CD4-positive, alpha-beta T cell treated with Interleukin-17A for 1 hour (primary cell): Measurements from ENCODE around the gene PTPRG.

Source experiments
- DNase-seq: peaks from one replicate; pipeline ENCODE4 v3.0.0-alpha.2; 2020

The PTPRG gene

GRCh38 chr3:61663356-61664104 lies 102.2 kb downstream of the PTPRG start:
- DNase-seq = no peak

DNA sequence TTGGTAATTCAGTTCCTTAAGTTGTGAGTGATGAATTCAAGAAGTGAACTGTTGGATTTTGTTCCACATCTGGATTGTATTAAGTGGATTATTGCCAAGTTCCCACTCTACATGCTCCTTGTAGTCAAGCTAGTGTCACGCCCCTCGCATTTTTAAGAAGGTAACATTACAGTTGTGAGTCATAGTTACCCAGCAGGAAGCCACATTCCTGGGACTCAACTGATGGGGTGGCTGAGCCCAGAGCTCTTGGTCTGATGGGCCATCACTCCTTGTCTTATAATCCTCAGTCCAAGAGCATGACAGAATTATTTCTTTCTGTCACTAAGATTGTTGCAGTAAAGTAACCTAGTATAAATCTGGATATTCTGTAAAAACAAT lies 102.7 kb downstream of the PTPRG start:
- DNase-seq = no peak

DNA sequence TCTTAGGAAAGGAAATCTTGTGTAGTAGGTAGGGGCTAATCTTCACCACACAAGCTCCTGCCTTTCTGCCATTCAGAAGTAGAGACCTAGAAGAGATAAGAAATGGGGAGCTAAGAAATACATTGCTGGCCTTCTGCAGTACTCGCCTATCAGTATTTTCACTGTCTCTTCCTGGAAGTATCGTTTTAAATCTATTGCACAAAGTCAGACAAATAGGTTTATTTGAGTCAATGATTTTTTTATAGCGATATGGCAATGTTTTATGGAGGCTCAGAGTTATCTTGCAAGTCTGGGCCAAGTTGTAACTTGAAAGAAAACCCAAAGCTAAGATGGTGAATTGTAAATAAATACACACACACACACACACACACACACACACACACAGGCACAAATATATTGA lies 103.8 kb downstream of the PTPRG start:
- no peak for DNase-seq

- DNase-seq = no peak
Observed at GRCh38 chr3:61665987-61666386, 104.6 kb downstream of the PTPRG start.

DNA sequence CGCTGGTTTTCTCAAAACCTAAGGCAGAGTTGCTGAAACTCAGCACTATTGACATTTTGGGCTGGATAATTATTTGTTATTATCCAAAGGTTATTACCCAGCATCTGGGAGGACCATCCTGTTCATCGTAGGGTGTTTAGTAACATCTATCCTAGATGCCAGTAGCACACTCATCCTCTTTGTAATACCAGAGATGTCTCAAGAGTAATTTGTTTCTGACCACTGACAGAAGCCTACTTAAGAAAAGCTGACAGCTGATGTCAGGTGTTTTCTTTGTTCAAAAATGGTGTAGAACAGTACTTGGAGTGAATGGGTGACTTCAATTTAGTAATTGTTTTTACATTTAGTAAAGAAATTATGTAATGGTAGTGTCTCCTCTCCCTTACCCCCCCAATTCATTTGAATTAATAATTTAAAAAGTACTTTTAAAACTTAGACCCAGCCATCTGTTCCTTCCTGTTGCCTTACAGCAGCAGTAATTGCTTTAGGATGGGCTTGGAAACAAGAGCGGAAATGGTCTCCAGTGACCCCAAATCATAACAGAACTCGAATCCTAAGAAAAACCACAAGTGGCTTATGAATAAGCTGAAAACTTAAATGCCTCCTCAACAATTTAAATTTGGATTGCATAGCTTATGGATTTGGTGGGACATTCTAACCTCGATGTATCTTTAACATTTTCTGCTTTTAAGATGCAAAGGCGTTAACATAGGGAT lies 105.4 kb downstream of the PTPRG start:
- DNase-seq = no peak

GRCh38 chr3:61667383-61667782 lies 106.0 kb downstream of the PTPRG start:
- DNase-seq = no peak

GRCh38 chr3:61667814-61668213 lies 106.4 kb downstream of the PTPRG start:
- DNase-seq = no peak

DNA sequence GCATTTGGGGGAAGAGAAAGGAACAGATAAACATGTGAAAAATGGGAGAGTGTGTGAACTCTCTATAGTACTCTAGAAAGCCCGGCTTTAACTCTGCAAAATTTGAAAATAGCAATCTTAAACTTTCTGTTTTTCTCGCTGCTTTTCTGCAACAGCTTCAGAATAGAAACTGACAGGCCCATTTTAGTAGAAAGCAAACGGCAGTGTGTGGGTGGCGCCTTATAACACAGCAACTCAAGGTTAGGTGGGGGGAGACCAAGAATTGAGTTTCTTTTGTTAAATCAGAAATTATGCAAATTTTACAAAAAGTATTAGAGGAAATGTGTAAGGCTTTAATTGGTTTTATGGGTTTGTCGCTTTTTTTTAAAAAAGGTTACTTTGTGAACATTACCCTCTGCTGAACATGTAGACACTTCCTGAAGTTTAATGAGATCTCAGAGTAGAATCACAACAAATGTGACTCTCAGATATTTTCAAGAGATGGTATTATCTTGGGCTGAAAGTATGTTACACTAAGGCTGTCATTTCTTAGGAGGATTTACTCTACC lies 107.0 kb downstream of the PTPRG start:
- no peak for DNase-seq

GRCh38 chr3:61669203-61669602 lies 107.8 kb downstream of the PTPRG start:
- no peak for DNase-seq

DNA sequence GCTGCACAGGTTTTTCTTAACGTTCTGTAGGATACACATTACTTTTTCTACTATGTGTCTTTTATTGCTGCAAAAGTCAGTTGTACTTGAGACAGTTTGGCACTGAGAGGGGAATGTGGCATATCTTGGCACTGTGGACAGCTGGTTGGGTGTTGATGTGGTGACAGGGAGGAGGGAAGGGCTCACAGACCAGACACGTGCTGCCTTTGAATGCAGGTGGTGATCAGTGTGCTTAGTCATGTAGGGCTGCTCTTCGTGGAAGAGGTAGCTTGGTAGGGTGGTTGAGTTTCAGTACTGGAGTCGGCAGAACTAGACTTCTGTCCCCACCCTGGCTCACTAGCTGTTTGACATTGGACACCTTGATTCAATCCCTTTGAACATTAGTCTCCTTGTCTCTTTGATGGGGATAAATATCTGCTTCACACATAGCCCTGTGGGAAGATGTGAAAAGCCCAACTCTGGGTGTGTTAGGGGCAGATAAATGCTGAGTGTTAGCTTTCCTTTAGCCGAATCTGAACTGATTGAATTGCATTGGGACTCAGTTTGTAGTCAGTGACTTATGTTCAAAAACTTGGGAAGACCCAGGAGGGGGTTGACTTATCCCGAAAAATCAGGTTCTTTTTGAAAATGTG lies 108.4 kb downstream of the PTPRG start:
- DNase-seq = no peak

GRCh38 chr3:61673651-61674050 lies 112.3 kb downstream of the PTPRG start:
- no peak for DNase-seq

DNA sequence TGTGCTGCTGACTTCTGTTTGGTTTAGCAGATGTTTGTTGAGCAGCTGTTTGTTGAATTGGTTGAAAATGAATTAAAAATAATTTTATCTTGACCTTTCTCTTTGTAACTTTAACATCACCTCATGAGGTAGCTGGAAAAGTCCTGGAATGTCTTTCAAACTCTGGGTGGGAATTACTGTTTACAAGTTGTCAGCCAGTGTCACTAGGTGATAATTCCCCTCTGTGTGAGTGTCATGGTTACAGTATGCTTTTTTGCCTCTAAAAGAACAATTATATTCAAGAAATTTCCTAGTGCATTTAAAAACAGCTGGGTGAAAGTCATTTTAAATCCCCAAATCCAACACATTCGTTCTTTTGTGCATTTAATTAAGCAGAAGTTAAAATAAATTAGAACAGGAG lies 113.2 kb downstream of the PTPRG start:
- DNase-seq = no peak

DNA sequence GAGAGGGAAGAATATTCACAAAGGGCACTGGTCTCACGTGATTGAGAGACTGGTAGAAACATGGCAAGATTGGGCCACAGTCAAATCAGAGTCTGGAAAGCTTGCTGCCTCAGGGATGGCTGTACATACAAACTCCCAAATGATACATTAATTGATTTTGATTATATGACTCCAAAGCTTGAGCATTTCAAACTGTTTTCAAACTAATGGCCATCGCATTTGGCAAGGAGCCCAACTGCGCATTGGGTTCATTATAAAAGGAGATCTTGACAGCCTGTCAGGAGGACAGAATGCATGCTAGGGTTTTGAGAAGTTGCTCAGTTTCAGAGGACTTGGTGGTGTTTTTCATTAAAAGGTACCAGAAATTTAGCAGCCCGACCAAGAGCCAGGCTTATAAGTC lies 117.7 kb downstream of the PTPRG start:
- no peak for DNase-seq

DNA sequence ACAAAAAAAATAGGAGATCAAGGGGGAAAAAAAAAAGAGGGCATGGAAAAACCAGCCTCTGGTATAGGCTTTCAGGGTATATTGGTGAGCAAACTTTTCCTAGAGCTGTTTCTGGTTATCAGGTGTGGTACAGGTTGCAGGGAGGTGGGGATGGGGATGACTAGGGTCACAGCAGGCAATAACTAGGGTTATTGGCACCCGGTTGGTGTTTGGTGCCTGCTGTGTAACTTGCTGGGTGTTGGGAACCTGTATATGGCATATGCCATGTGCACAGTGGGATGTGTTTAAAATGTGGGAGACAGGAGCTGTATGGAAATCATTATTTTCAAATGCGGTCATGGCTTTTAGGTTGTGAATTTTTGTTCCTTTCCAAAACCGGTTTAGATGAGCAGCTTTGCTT lies 119.2 kb downstream of the PTPRG start:
- DNase-seq = no peak

DNA sequence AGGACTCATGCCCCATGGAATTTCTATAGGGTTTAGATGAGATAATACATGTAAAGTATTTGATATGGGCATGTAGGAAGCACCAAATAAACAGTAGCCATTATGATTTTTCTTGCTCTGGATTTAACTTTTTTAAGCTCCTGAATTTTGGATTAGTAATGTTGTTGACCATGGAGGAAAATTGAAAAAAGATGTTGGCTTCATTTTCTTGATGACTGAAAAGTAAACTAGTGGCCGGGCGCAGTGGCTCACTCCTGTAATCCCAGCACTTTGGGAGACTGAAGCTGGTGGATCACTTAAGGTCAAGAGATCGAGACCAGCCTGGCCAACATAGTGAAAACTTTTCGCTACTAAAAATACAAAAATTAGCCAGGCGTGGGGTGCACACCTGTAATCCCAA lies 120.3 kb downstream of the PTPRG start:
- no peak for DNase-seq

DNA sequence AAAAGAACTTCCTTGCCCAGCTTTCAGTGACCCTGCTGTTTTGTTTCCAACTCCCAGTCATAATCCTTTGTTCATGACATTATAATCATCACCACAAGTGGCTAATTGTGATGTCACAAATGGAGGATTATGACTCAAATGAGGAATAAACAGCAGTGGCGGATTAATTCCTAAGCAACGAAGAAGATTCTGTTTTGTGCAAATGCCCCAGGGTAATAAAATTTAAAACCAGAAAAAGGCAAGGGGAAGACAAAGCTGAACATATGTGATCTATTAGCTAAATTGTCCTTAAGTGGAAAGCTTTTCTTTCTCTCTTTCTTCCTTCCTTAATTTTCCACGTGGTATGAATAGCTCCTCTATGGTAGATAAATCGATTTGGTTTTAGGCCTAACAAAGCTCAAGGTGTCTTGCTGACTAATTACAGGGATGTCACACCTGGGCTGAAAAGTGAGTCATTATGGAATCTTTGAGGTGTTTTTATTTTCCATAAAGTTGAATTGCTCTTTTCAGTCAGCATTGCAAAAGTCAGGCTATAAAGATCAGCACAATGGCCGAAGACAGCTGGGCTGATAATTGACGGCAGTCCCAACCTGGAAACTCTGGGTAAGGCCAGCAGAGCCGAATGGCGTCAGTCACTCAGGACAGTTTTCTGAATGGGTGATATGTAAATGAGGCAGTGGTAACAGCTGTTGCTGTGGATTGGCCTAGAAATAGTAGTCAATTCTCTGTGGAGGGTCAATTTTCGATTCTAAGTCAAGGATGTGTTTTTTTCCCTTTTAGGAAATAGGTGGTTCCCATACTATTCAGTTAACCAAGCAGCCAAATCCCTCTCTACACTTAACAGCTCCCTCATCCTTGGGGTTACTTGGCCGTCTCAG lies 121.5 kb downstream of the PTPRG start:
- DNase-seq = no peak

GRCh38 chr3:61683549-61684236 lies 122.3 kb downstream of the PTPRG start:
- DNase-seq = no peak

GRCh38 chr3:61684386-61684785 lies 123.0 kb downstream of the PTPRG start:
- no peak for DNase-seq

DNA sequence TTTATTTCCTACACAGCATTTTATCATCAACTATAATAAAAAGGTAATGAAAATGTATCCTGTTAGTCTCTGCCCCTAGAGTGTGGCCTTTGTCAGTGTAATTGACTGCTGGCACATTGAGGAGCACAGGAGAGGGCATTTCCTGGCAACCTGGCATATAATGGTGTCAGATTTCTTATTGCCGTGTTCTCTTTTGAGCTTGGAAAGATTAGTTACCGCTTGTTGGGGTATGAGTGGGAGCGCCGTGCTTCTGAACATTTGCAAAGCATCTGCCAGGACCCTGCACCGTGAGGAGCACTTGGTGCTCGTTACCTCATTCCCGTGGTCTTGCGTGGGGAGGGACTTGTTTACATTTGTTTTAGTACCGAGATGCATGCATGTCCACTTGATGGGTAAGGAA lies 124.4 kb downstream of the PTPRG start:
- no peak for DNase-seq

DNA sequence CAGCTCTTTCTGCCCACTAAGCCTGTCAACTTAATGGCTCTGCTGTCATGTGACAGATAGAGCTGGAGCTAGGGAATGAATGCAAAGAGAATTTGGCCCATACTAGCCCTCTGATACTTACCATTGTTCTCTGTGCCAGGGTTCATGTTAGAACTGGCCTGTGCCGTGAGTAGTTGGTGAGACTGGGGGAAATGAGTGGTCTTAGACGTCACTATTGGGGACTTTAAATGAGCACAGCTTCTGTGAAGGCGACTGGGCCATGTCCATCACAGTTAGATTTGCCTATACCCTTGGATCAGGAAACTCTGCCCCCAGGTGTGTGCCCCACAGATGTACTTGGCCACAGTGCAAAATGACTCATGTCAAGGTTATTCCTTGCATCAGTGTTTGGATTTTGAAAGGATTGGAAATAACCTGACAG lies 124.9 kb downstream of the PTPRG start:
- no peak for DNase-seq

DNA sequence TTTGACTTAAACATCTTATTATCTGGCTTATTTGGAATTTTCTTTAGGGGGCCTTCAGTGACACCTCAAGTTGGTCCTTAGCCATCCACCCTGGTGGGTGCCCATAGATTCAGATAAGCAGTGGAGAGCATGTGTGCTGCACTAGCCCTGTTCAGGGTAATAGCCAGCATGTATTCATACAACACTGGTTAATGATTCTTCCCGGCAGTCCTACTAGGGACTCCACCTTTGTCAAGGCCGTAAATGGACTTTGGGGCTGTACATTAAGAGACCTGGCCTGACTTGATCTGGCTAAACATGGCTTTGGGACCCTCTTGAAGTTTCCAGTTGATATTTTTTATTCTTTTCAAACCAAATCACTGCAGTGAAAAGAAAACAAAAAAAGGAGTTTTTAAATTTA lies 125.8 kb downstream of the PTPRG start:
- no peak for DNase-seq

DNA sequence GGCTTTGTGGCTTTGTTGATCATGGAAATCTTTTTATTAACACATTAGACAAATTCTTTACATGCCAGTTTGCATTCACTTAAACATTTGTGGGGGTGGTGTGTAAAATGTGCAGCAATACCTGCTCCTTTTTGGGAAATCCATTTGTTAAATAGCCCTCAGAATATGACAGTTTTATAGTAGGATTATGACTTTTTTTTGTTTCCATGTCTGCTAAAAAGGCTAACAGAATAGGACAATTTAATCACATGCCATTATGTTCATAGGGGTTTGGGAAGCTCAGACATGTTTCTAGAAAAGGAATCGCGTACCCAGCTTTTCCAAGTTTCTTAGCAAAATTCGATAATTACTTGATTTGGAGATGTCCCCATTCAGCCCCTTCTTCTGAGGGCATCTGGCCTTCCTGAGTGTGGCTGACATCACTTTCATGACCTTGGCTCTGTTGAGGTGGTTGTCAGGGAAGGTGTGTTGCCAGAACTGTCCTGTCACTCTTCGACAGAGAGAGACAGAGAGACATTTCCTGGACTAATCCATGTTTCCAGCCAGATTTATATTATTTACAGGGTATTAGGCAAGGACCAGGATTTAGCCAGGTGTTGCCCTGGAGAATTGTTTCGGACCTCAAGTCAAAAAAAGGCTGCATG lies 126.4 kb downstream of the PTPRG start:
- no peak for DNase-seq
